RCC 7860 (cell line): ENCODE results near the gene ZNF668.
A peak's percentile ranks its signal among the peaks of the same experiment; 100 is the strongest.

Experiments
- DNase-seq: peaks from one replicate; pipeline ENCODE4 v3.0.0-alpha.2; 2015; ENCODE audit warnings: low spot score
- FAIRE-seq: peaks from 2 replicates; lab custom pipeline; 2012; peaks lifted over from hg19 to GRCh38; lab: Jason Lieb, UNC

ZNF668 gene

GRCh38 chr16:31082368-31083045, 8.5 kb upstream of the ZNF668 start:
- DNase-seq (no peak), FAIRE-seq (no peak)

GRCh38 chr16:31081428-31082351, 7.7 kb upstream of the ZNF668 start:
- FAIRE-seq, result no peak
- no peak for DNase-seq

GRCh38 chr16:31080756-31081419, 6.8 kb upstream of the ZNF668 start:
- DNase-seq (no peak), FAIRE-seq (no peak)

DNA sequence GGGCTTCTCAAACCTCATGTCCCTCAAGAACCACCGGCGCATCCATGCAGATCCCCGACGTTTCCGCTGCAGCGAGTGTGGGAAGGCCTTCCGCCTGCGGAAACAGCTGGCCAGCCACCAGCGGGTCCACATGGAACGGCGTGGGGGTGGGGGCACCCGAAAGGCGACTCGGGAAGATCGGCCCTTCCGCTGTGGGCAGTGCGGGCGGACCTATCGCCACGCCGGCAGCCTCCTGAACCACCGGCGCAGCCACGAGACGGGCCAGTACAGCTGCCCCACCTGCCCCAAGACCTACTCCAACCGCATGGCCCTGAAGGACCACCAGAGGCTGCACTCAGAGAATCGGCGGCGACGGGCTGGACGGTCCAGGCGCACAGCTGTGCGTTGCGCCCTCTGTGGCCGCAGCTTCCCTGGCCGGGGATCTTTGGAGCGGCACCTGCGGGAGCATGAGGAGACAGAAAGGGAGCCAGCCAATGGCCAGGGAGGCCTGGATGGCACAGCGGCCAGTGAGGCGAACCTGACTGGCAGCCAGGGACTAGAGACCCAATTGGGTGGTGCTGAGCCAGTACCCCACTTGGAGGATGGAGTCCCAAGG, 6.1 kb upstream of the ZNF668 start:
- FAIRE-seq, result no peak
- no peak for DNase-seq

GRCh38 chr16:31079342-31079944, 5.4 kb upstream of the ZNF668 start:
- FAIRE-seq, result no peak

GRCh38 chr16:31078597-31079341, 4.7 kb upstream of the ZNF668 start:
- no peak for DNase-seq
- no peak for FAIRE-seq

More at GRCh38 chr16:31079342-31079944, 5.4 kb upstream of the ZNF668 start:
- no peak for DNase-seq

GRCh38 chr16:31077592-31078396, 3.8 kb upstream of the ZNF668 start:
- FAIRE-seq, result no peak

GRCh38 chr16:31077024-31077423, 3.0 kb upstream of the ZNF668 start:
- no peak for FAIRE-seq
- no peak for DNase-seq

More at GRCh38 chr16:31077592-31078396, 3.8 kb upstream of the ZNF668 start:
- DNase-seq, result no peak

DNA sequence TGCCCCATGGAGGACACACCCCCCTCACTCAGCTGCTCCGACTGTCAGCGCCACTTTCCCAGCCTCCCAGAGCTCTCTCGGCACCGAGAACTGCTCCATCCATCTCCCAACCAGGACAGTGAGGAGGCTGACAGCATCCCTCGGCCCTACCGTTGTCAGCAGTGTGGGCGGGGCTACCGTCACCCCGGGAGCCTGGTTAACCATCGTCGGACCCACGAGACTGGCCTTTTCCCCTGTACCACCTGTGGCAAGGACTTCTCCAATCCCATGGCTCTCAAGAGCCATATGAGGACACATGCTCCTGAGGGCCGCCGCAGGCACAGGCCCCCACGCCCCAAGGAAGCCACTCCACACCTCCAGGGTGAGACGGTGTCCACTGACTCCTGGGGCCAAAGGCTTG, 2.3 kb upstream of the ZNF668 start:
- no peak for FAIRE-seq
- no peak for DNase-seq

DNA sequence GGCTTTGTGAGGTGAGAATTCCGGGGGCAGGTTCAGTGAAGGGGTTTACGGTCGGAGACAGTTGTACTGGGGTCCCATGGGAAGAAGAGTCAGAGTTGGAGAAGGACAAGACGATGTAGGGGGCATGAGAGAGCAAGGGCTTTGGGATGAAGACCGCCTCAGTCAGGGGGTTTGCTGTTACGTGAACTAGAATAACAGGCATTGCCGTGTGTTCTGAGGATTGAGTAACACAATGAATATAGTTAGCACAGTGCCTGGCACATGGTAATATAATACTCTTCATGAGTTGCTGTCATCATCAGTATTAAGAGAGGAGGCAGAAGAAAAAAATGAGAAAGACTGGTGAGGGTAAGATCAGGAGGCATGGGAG, 759 bp upstream of the ZNF668 start:
- no peak for FAIRE-seq

DNA sequence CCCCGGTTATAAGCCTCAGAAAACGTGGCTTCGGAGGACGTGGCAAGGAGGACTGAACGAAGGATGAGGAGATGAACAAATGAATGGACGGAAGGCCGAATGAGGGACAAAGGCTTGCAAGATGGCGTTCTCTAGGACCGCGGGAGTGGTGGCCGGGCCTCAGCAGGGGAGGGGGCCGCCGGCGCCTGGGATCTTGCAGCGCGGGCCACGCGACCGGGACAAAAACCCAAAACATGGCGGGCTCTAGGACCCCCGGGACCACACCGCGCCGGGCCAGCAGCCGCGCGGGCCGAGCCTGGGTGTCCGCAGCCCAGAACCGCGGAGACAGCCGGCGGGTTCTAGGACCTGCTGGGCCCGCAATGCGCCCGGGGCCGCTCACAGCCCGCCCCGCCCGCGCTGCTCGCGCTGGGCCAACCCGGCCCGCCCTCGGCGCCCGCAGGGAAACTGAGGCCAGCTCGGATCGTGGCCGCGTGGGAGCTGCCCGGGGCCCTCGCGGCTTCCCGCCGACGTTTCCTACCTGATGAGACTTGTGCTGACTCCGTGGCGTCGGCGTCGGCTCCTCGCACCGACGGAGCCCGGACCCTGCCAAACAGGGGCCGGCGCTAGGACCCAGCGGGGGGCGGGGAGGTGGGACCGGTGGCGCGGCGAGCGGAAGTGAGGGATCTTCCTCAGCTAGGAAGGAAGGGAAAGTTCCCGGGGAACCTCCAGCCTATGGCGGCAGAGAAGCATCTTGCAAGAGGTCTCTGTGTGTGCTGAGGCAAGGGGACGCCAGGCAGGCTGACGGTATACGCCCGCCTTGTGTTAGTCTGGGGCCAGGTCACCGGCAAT, 684 bp downstream of the ZNF668 start:
- FAIRE-seq, result no peak
- peak; percentile 64 for DNase-seq

More for the DNA sequence above, 759 bp upstream of the ZNF668 start:
- no peak for DNase-seq

DNA sequence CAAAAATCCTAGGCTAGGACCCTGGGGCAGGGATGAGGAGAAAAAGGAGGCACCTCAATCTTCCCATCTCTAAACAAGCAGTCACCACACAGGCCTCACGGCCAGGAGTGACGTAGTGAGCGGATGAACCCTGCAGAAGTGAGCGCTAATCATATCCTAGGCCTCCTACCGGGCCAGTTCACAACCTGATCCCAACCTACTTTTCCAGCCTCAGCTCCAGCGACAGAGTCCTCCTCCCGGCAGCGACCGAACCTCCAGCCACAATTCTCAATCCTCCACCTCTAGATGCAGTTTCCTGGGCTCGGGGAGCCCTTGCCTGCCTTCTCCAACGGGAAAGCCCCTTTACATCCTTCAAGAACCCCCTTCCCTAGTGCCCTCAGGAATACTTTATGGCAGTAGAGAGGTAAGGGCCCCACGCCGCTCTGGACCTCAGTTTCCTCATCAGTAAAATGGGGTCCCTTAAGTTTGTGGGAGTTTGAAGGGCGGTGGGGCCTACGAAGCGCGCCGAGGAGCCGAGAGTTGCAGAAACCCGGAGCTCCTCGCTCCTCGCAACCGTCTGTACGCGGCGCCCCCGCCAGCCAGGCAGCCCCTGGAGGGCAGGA, 1.4 kb downstream of the ZNF668 start:
- DNase-seq (peak; percentile 36), FAIRE-seq (no peak)

- DNase-seq (no peak), FAIRE-seq (no peak)
Measured at GRCh38 chr16:31071861-31072260, 2.2 kb downstream of the ZNF668 start.

DNA sequence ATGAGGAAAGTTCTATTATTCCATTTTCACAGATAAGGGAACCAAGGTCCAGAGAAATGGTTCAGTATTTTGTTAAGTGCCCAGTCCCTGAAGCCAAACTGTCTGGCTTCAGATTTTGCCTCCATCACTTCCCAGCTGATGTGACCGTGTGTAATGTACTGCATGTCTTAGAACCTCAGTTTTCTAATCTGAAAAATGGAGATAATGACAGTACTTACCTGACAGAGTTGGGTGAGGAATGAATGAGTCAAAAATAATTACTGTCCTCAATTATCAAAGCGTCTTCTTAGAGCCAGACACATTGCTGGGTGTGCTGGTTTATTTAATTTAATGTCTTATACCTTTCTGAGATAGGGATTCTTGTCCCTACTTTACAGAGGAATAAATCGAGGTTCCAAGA, 6.7 kb downstream of the ZNF668 start:
- no peak for FAIRE-seq

GRCh38 chr16:31064882-31065461, 9.1 kb downstream of the ZNF668 start:
- no peak for FAIRE-seq
- peak; percentile 54 for DNase-seq

More for the DNA sequence above, 6.7 kb downstream of the ZNF668 start:
- DNase-seq, result no peak

DNA sequence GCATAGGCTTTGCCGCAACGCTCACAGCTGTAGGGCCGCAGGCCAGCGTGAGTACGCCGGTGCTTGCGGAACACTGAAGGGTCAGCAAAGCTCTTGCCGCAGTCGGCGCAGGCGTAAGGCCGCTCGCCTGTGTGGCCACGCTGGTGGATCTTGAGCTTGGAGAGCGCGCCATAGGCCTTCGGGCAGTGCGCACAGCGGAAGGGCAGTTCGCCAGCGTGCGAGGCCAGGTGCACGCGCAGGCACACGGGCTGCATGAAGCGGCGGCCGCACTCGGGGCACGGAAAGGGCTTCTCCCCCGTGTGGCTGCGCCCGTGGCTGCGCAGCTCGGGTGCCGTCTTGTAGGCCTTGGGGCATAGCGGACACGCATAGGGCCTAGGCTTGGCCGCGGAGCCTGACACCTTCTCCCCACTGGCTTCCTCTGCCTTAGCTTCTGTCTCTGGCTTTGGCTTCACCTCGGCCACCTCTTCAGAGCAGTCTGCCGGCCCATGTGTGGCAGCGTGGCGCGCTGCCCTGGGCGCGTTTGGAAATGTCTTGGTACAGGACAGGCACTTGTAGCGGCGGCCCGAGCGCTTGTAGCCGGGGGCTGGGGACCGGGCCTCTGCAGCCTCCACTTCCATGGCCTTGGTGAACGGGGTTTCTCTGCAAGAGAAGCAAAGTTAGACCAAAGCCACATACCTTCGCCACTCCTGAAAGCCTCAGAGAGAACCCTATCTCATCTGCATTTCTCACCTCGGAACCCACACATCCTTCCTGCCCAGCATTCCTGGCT, 10.0 kb downstream of the ZNF668 start:
- DNase-seq, result no peak
- FAIRE-seq, result no peak

GRCh38 chr16:31063495-31063842, 10.6 kb downstream of the ZNF668 start:
- DNase-seq (no peak), FAIRE-seq (no peak)
